Measurements from ENCODE around the gene PROZ. TPM values are rescaled to one million over a fixed set of nuclear protein-coding genes. Genes with fewer than 3 reads are reported as not detected.

Gene PROZ
- total RNA-seq, 6 experiments from 2014 or later, result not detected

- peak; percentile 44 for TF ChIP-seq CTCF (IDR thresholded peaks at IDR 0.05)
- DNase-seq, result no peak
- Mint-ChIP-seq H3K27me3 (ENCODE audit: insufficient read depth) (peaks cover 7% of the 10 kb centered on the region), H3K4me1 (ENCODE audit: low read depth) (peaks cover 27% of the 10 kb centered on the region), H3K9me3 (no peaks in the 10 kb centered on the region; the same call in 1 of the 2 replicates), H3K36me3 (ENCODE audit: low read depth) (peaks cover 9% of the 10 kb centered on the region), H3K4me3 (no peak overlapping the region; the same call in 1 of the 2 replicates), H3K27ac (no peak overlapping the region)
Measured at GRCh38 chr13:113155201-113155600, 3.2 kb upstream of the PROZ start.

- H3K4me1 Mint-ChIP-seq (ENCODE audit: low read depth), result peaks cover 27% of the 10 kb centered on the region
- no peak overlapping the region for H3K27ac Mint-ChIP-seq
- no peak for TF ChIP-seq CTCF (IDR thresholded peaks at IDR 0.05)
- H3K36me3 Mint-ChIP-seq (ENCODE audit: low read depth), result peaks cover 9% of the 10 kb centered on the region
- no peak for DNase-seq
- H3K27me3 Mint-ChIP-seq (ENCODE audit: insufficient read depth), result peaks cover 6% of the 10 kb centered on the region
- H3K9me3 Mint-ChIP-seq, result no peaks in the 10 kb centered on the region; the same call in 1 of the 2 replicates
- no peak overlapping the region for H3K4me3 Mint-ChIP-seq
Measured at GRCh38 chr13:113155982-113156655, 2.3 kb upstream of the PROZ start.

- H3K27me3 Mint-ChIP-seq (ENCODE audit: insufficient read depth), result peaks cover 6% of the 10 kb centered on the region
- no peaks in the 10 kb centered on the region; the same call in 1 of the 2 replicates for H3K9me3 Mint-ChIP-seq
- no peak for DNase-seq
- no peak overlapping the region for H3K4me3 Mint-ChIP-seq
- 0 out of 2 replicates have a peak, but pooled peaks have one; percentile 16 for TF ChIP-seq CTCF (IDR thresholded peaks at IDR 0.05)
- H3K27ac Mint-ChIP-seq, result no peak overlapping the region
- peaks cover 23% of the 10 kb centered on the region for H3K4me1 Mint-ChIP-seq (ENCODE audit: low read depth)
- peaks cover 9% of the 10 kb centered on the region for H3K36me3 Mint-ChIP-seq (ENCODE audit: low read depth)
Measured at GRCh38 chr13:113157206-113157928, 1.1 kb upstream of the PROZ start.

GRCh38 chr13:113158946-113159345 lies 498 bp downstream of the PROZ start:
- H3K4me1 Mint-ChIP-seq (ENCODE audit: low read depth), result peaks cover 16% of the 10 kb centered on the region

GRCh38 chr13:113159701-113160100 lies 1.3 kb downstream of the PROZ start:
- H3K4me1 Mint-ChIP-seq (ENCODE audit: low read depth), result peaks cover 12% of the 10 kb centered on the region
- H3K27me3 Mint-ChIP-seq (ENCODE audit: insufficient read depth), result peaks cover 12% of the 10 kb centered on the region
- no peaks in the 10 kb centered on the region; the same call in 1 of the 2 replicates for H3K9me3 Mint-ChIP-seq
- peaks cover 15% of the 10 kb centered on the region for H3K36me3 Mint-ChIP-seq (ENCODE audit: low read depth)
- no peak overlapping the region for H3K27ac Mint-ChIP-seq
- no peak for DNase-seq
- no peak for TF ChIP-seq CTCF (IDR thresholded peaks at IDR 0.05)
- H3K4me3 Mint-ChIP-seq, result no peak overlapping the region

More at GRCh38 chr13:113158946-113159345, 498 bp downstream of the PROZ start:
- Mint-ChIP-seq H3K9me3 (no peaks in the 10 kb centered on the region; the same call in 1 of the 2 replicates), H3K27me3 (ENCODE audit: insufficient read depth) (peaks cover 12% of the 10 kb centered on the region), H3K4me3 (no peak overlapping the region), H3K27ac (no peak overlapping the region), H3K36me3 (ENCODE audit: low read depth) (peaks cover 9% of the 10 kb centered on the region)
- no peak for TF ChIP-seq CTCF (IDR thresholded peaks at IDR 0.05)
- no peak for DNase-seq

Data from HFFc6 (cell line).